HG03354 (cell line): ENCODE results near the gene PAM16.
A peak's percentile ranks its signal among the peaks of the same experiment; 100 is the strongest.
"Not testable (repeated sequence)": the region's sequence is repeated elsewhere in the genome, so short reads cannot be mapped to it uniquely, and the experiment has no call there.

Experiments used
- ATAC-seq: cut with Tn5 transposase; IDR thresholded peaks from one replicate; pipeline ENCODE4 v1.9.1; 2021; ENCODE audit warnings: mild to moderate bottlenecking; ENCODE audit not compliant: unreplicated experiment, poor library complexity, severe bottlenecking

The PAM16 gene

DNA sequence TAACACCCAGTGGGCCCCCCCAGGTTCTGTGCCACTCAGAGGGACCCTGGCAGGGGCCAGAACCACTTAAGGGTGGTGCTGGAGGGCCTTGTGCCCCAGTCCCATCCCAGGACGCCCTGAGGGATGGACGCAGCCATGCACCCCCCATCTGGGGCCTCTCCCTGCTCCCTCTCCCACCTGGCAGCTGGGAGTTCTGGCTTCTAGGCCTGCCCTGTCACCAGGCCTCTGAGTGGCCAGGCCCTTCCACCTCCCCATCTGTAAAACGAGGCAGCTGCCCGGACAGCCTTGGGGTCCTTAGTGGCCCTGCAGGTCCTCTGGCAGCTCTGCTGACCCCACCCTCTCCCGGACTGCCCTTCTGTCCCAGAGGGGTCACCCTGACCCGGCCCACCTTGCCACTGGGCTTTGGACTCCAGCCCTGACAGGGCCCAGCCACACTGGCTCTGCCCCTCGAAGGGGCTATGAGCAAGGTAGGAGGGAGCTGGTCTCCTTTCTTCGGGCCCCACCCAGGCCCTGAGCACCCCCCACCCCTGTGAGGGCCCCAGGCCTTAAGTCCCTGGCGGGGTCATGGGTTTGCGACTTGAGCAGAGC is 12.3 kb downstream of the PAM16 start:
- no peak for ATAC-seq

DNA sequence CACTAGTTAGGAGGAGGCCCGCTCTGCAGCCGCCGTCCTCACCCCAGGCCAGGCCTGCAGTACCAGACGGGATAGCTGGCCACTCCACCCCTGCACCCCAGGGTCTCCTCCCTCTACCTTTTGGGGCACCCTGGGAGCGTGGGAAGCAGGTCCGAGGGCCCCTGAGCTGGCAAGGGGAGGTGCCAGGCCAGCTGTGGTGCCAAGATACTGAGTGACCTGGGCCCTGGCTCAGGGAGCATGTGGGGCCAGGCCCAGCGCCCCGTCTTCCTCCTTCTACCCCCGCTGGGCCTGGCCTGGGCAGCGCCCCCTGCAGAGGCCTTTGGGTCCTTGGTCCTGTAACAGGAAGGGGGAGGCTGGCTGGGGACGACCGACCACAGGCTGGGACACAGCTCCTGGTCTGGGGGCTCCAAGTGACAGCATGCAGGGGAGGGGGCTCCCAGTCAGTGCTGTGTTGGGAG is 13.0 kb downstream of the PAM16 start:
- no peak for ATAC-seq

DNA sequence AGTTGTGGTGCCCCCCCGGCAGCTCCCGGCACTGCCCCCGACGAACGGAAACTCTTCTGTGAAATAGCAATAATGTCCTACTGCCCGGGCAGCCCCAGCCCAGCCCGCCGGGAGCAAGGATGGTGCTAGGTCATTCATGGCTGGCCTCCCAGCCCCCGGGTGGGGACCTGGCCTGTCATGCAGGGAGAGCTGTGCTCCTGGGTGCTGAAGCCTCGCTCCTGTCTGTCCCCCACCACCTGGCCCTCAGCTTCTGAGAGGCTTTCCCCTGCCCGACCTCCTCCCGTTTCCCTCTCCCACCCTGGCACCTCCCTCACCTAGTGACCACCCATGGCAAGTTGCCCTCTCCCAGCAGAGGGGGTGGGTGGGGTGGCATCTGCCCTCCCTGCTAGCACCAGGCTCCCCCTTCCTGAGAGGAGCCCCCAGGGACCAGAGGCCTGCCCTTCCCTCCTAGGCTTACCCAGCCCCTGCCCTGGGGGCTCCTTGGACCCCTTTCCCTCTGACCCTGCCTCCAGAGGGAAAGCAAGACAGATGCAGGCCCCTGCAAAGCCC is 13.5 kb downstream of the PAM16 start:
- no peak for ATAC-seq

DNA sequence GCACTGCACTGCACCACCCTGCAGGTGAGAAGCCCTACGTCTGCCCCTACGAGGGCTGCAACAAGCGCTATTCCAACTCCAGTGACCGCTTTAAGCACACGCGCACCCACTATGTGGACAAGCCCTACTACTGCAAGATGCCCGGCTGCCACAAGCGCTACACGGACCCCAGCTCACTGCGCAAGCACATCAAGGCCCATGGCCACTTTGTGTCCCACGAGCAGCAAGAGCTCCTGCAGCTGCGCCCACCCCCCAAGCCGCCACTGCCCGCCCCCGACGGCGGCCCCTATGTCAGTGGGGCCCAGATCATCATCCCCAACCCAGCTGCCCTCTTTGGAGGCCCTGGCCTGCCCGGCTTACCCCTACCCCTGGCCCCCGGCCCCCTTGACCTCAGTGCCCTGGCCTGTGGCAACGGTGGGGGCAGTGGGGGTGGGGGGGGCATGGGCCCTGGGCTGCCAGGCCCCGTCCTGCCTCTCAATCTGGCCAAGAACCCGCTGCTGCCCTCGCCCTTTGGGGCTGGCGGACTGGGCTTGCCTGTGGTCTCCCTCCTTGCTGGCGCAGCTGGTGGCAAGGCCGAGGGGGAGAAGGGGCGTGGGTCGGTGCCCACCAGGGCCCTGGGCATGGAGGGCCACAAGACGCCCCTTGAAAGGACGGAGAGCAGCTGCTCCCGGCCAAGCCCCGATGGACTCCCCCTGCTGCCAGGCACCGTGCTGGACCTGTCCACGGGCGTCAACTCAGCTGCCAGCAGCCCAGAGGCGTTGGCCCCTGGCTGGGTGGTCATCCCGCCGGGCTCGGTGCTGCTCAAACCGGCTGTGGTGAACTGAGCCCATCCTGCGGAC is 14.2 kb downstream of the PAM16 start:
- no peak for ATAC-seq

DNA sequence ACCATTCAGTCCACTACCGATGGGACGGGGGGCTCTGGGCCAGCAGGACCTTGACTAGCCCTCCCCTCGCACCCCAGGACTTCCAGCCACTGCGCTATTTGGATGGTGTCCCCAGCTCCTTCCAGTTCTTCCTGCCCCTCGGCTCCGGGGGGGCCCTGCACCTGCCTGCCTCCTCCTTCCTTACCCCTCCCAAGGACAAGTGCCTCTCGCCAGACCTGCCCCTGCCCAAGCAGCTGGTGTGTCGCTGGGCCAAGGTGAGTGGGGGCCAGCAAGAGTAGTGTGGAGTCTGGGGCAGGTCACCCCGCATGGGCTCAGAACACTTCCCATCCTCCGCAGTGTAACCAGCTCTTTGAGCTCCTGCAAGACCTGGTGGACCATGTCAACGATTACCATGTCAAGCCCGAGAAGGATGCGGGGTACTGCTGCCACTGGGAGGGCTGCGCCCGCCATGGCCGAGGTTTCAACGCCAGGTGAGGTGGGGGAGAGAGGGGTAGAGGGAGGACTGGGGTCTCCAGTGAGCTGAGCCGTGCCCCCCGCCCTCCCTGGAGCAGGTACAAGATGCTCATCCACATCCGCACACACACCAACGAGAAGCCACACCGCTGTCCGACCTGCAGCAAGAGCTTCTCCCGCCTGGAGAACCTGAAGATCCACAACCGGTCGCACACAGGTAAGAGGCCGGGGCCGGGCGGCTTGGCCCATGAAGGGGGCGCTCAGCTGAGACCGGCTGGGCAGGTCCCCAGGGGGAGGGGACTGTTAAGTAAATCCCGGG is 16.2 kb downstream of the PAM16 start:
- ATAC-seq, result no peak

DNA sequence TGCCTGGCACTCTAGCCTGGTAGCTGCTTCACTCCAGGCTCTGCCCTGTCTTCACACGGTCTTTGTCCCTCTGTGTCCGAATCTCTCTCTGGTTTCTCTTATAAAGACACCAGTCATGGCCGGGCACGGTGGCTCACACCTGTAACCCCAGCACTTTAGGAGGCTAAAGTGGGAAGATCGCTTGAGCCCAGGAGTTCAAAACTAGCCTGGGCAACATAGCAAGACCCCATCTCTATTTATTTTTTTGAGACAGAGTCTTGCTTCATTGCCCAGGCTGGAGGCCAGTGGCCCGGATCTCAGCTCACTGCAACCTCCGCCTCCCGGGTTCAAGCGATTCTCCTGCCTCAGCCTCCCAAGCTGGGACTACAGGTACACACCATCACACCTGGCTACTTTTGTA is 17.4 kb downstream of the PAM16 start:
- not testable (repeated sequence) for ATAC-seq

DNA sequence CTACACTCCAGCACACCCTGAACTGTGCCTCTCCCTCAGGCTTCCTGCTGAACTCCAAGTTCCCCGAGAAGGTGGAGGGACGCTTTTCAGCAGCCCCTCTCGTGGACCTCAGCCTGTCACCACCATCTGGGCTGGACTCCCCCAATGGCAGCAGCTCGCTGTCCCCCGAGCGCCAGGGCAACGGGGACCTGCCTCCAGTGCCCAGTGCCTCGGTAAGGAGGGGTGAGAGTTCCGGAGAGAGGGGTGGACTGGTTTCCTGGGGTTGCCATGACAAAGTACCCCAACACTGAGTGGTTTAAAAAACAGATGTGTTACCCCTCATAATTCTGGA is 17.8 kb downstream of the PAM16 start:
- no peak for ATAC-seq

DNA sequence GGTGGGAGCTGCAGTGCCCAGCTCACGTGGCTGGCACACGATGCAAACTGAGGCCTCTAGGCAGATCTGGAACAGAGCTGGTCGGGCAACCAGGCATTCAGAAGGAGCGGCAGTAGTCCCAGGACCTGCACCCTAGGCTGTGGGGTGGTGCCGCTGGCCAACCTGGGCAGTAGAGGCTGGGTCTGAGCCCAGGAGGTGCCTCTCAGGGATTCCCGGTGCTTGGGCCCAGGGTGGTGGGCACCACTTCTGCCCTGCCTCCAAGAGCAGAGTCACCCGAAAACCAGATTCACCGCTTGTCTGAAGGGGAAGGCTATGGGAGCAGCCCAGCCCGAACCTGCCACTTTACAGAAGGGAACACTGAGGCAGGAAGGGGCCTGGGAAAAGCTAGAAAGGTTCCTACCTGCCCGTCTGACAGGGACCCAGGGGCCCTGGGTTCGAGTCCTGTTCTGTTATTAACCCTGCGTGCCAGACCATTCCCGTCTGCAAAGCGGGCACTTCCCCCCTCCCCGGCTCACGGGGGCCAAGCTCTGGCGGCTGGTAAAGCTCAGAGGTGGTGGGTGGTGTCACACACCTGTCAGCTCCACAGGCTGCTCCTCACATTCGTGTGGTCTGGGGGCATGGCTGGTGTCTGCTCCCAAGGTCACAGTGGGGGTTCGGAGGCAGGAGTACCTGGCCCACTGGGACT is 18.4 kb downstream of the PAM16 start:
- ATAC-seq, result no peak

DNA sequence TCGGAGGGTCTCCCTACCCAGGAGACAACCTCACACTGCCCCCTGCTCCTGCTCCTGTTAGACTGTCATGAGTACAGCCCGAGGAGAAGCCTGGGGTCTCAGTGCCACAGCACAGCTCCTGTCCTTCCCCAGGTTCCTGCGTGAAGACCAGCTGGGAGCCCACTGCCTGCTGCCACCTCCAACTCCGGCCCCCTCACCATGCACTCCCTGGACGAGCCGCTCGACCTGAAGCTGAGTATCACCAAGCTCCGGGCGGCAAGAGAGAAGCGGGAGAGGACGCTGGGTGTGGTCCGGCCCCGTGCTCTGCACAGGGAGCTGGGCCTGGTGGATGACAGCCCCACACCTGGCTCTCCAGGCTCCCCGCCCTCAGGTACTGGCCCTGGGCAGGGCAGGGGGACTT is 19.0 kb downstream of the PAM16 start:
- ATAC-seq, result no peak

DNA sequence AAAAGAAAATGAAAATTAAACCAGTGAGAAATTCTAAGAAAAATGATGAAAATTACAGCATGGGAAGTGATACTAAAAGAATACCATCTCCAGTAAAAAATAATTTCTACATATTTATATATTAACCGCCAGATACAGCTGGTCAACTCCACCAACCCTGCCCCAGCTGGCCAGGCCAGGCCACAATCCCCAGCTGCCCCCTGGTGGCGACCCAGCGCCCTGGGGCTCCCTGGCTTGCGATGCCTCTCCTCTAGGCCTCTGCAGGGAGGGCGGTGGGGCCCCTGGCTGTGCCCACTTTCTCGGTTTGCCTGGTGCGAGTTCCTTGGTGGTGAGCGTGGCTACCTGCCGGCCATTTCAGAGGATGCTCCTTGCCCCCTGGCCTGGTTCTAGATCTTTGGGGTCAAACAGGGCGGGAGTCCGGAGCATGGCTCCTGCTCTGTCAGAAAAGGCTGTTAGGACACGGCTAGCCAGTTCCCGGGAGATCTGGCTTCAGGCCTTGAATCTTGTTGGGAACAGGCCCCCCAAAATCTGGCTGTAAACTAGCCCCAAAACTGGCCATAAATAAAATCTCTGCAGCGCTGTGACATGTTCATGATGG is 20.7 kb downstream of the PAM16 start:
- peak; percentile 59 for ATAC-seq

DNA sequence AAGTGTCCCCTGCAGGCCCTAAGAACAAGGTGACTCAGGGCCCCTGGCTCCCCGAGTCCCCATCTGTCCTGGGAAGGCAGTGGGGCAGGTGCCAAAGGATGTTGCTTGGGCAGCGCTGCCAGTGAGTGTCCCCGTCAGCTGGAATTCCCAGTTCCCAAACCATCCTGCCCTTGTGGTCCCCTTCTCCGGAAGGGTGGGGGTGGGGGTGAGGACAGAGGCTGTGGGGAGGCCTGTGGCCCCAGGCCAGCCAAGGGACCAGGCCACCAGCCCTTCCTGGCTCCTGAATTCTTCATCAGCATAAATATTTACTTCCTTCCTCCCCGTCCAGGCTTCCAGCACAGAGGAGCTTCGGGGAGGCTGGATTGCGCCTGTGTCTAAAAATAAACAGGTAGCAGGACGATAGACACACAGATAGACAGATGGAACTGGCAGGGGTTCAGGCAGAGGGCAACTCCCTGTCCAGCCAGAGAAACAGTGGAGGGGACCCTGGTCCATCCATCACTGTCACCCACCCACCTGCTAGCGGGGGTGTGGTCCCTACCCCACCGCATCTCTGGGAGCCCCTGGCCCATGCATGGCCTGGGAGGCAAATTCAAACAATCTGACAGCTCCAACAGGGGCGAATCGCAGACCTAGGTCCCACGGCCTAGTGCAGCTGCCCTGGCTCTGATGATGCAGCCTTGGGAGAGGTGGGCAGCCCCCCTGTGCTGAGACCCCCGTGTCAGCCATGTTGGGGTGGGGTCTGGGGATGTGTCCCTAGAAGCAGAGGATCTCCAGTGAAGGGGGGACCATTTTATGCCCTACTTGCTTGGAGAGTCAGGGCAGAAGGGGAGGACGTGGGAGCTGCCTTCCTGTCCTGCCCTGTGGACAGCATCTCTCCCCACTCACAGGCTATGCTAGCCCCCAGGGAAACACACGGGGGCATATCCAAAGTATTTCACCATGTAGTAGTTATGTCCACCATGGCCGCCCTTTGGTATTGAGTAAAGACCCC is 22.0 kb downstream of the PAM16 start:
- no peak for ATAC-seq

DNA sequence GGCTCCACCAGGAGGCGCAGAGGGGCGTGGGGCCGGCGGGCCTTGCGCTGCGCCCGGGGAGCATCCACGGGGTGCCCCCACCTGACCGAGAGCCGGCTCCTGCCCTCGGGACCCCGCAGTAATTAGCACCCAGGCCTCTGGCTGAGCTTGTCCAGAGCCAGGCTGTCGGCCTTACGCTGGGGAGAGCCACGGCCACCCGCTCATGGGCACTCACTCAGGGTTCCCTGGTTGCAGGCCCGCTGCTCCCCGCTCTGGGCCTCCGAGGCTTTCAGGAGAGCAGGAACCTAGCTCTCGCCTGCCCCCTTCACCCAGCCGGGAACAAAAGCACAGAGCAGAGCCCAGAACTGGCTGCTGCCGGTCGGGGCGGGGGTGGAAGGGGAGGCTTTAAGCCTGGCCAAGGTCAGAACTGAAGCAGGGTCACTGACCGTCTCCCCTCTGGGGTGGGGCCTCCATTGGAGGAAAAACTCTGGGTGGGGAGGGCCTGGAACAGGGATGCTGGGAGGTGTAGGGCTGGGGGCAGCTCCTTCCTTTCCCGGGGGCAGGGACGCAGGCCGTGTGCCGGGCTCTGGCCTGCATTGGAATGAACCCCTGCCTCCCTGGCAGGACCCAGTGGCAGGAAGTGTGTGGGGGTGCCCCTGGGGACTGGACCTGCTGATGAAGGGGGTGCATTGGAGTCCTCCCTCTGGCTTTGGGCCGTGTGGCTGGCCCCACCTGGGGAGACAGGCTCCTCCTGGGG is 22.9 kb downstream of the PAM16 start:
- ATAC-seq, result no peak

DNA sequence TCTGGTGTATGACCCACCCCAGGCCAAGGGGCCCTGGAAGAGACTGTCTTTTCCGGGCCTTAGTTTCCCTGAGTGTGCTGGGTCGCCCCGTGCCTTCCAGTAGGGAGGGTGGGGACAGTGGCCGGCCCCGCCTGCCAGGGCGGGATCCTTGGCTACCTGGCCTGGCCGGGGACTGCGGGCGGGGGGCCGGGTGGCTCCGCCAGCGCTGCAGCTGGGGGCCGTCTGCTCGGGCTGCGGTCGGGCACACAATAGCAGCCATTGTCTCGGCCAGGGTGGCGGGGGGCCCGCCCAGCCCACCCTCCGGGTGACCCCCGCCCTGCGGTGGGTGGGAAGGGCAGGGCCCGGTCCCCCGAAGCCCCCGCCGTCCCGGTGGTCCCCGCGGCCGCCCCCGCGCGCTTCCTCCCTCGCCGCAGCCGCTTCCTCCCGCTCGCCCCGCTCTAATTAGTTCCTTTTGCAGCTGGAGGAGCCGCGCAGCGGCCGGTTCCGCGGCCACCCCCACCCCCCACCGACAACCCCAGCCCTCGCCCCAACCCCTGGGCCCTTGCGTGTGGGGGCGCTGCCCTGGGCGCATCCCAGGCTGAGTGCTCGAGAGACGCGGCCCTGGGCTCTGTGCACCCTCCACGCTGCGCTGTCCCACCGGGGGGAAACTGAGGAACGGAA is 23.6 kb downstream of the PAM16 start:
- no peak for ATAC-seq

DNA sequence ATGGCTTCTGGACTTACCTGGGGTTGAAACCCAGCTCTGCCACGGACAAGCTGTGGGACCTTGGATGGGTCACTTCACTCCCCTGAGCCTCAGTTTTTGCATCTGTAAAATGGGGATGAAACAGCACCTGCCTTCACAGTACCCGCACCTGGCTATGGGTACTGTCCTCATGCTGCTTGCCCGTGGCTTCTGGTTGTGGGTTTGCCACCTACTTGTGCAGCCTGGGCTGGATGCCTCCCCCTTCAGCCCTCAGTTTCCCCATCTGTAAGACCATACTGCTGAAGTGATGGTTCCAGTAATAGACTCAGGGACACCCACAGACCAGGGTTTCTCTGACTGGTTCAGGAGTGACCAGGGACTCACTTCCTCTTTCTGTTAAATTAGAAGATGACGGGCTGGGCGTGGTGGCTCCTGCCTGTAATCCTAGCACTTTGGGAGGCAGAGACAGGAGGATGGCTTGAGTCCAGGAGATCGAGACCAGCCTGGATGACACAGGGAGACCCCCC is 25.8 kb downstream of the PAM16 start:
- no peak for ATAC-seq

DNA sequence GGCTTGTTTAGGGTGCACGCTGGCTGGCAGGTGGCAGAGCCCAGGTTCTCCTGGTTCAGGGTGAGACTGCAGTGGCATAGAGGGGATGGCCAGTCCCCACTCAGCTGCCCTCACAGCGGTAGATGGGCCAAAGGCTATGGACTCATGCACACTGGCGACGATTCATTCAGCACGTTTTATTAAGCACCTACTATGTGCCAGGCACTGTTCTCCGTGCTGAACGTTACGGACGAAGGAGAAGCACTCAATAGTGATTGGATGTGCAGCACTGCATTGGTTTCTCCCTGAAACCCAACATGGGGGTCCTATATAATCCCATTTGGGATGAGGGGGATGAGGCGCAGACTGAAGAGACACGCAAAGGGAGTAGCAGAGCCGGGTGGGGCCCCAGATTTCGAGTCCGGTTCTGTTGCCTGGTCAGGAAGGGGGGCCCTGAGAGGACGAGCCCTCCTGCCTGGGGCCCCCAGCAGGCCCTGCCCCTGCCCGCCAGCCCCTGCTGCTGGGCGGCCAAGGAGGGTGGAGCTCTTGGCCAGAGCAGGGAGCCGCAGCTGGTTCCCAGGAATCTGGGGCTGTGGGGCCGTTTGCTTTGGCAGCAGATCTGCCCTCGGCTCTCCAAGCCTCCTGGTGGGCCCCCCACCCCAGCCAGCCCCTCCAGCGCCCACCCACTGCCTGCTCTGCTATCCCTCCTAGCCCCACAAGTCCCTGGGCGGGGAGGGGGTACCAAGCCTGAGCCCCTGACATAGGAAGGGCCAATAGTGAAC is 26.4 kb downstream of the PAM16 start:
- no peak for ATAC-seq

DNA sequence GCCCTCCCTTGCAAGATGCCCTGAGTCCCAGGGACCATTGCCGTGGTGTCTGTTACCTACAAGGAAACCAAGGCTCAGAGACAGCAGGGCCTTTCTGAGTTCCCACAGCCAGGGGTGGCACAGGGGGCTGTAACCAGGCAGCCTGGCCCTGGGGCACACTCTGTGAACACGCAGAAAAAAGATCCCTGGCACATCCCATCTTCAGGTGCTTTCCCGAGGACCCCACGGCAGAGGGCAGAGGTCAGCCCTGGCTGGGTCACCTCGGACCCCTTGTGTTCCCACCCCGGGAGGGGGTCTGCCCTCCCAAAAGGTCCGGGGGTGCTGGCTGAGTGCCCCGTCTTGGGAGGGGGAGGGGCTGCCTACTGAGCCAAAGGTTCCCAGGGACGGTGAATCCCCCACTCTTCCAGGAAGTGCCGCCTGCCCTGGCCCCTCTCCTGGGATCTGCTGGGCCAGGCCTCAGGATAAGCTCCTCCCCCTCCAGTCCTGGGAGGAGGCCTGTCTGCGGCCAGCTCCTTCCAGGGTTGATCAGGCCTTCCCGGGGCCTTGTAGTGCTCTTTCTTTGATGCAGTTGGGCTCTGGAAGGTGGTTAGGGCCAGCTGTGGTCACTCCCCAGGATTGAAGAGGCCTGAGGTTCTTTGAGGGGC is 27.2 kb downstream of the PAM16 start:
- ATAC-seq, result no peak
